ENCODE results near the gene MOCOS.

MOCOS gene

GRCh38 chr18:36265015-36265414 is 77.7 kb downstream of the MOCOS start:
- no peaks in the 10 kb centered on the region for H3K9me3 ChIP-seq
- no peaks in the 10 kb centered on the region for H3K27me3 ChIP-seq
- H3K4me3 ChIP-seq (ENCODE audit: low read depth, low read length) = no peak overlapping the region
- H3K36me3 ChIP-seq = no peaks in the 10 kb centered on the region
- DNase-seq = no peak
- TF ChIP-seq, protein P1, sequence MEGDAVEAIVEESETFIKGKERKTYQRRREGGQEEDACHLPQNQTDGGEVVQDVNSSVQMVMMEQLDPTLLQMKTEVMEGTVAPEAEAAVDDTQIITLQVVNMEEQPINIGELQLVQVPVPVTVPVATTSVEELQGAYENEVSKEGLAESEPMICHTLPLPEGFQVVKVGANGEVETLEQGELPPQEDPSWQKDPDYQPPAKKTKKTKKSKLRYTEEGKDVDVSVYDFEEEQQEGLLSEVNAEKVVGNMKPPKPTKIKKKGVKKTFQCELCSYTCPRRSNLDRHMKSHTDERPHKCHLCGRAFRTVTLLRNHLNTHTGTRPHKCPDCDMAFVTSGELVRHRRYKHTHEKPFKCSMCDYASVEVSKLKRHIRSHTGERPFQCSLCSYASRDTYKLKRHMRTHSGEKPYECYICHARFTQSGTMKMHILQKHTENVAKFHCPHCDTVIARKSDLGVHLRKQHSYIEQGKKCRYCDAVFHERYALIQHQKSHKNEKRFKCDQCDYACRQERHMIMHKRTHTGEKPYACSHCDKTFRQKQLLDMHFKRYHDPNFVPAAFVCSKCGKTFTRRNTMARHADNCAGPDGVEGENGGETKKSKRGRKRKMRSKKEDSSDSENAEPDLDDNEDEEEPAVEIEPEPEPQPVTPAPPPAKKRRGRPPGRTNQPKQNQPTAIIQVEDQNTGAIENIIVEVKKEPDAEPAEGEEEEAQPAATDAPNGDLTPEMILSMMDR (IDR thresholded peaks at IDR 0.05; ENCODE audit: low read depth, low read length) = no peak
- H3K4me1 ChIP-seq = no peaks in the 10 kb centered on the region

GRCh38 chr18:36269157-36269556 is 81.9 kb downstream of the MOCOS start:
- TF ChIP-seq, protein P1 (IDR thresholded peaks at IDR 0.05; ENCODE audit: low read depth, low read length) = no peak
- no peak overlapping the region for H3K4me3 ChIP-seq (ENCODE audit: low read depth, low read length)
- H3K27me3 ChIP-seq = no peaks in the 10 kb centered on the region
- no peaks in the 10 kb centered on the region for H3K36me3 ChIP-seq
- no peaks in the 10 kb centered on the region for H3K9me3 ChIP-seq
- DNase-seq = no peak
- H3K4me1 ChIP-seq = no peaks in the 10 kb centered on the region

DNA sequence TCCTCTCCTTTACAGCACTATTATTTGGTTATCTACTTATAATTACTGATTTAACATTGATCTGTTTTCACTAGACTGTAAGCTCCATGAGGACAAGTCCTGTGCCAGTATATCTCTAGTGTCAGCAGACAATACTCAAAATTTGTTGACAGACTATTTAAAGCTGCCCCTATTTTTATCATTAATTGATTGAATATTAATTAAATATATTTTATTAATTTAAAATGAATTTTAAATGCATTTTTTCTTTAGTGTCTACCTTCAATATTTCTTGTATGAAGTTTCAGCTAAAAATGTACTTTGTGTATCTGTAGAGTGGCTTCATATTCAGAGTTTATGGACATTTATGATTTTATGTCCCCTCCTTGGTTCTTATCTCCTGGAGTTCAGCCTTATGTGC is 83.9 kb downstream of the MOCOS start:
- Histone ChIP-seq H3K27me3 (no peaks in the 10 kb centered on the region), H3K36me3 (no peaks in the 10 kb centered on the region), H3K4me1 (no peaks in the 10 kb centered on the region), H3K4me3 (ENCODE audit: low read depth, low read length) (no peak overlapping the region), H3K9me3 (no peaks in the 10 kb centered on the region)
- DNase-seq = no peak
- TF ChIP-seq, protein P1 (IDR thresholded peaks at IDR 0.05; ENCODE audit: low read depth, low read length) = no peak

GRCh38 chr18:36273347-36273746 is 86.0 kb downstream of the MOCOS start:
- Histone ChIP-seq H3K9me3 (no peaks in the 10 kb centered on the region), H3K27me3 (no peaks in the 10 kb centered on the region), H3K4me1 (no peaks in the 10 kb centered on the region), H3K4me3 (ENCODE audit: low read depth, low read length) (no peak overlapping the region), H3K36me3 (no peaks in the 10 kb centered on the region)
- TF ChIP-seq, protein P1 (IDR thresholded peaks at IDR 0.05; ENCODE audit: low read depth, low read length) = no peak
- DNase-seq = no peak

DNA sequence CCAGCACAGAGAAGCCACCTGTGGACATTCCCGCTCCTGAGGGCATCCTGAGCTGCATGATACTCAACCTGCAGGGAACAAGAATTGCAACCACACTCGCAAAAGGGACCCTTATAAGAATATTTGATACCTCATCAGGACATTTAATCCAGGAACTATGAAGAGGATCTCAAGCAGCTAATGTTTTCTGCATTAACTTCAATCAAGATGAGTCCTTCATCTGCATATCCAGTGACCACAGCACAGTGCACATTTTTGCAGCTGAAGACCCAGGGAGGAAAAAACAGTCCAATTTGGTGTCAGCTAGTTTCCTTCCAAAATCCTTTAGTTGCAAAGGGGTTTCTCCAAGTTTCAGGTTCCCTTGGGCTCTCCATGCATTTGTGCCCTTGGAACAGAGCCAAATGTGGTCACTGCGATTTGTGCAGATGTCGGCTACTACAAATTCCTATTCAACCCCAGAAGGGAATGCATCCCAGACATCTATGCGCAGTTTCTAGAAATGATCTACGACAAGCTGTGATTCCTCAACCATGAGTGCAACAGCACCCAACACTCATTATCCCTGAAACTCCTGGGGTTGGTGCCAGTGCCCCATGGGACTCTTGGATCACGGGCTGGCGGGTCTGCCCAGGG is 86.9 kb downstream of the MOCOS start:
- H3K27me3 ChIP-seq = no peaks in the 10 kb centered on the region
- TF ChIP-seq, protein P1 (IDR thresholded peaks at IDR 0.05; ENCODE audit: low read depth, low read length) = no peak
- H3K9me3 ChIP-seq = no peaks in the 10 kb centered on the region
- no peak overlapping the region for H3K4me3 ChIP-seq (ENCODE audit: low read depth, low read length)
- no peaks in the 10 kb centered on the region for H3K36me3 ChIP-seq
- H3K4me1 ChIP-seq = no peaks in the 10 kb centered on the region
- no peak for DNase-seq

DNA sequence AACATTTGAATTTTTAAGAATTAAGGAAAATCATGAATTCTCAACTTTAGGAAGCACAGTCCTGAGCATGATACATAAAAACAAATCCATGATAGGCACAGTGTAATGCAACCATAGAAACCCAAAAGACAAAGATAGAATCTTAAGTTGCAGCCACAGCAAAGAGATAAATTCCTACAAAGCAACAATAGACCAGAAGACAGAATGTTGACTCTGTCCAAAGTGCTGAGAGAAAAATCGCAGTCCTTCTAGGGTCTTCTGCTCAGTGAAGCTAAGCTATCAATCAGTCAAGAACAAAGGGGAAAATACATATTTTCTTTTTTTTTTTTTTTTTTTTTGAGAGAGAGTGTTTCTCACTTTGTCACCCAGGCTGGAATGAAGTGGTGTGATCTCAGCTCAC is 88.3 kb downstream of the MOCOS start:
- no peak for DNase-seq
- no peaks in the 10 kb centered on the region for H3K27me3 ChIP-seq
- no peaks in the 10 kb centered on the region for H3K36me3 ChIP-seq
- H3K4me1 ChIP-seq = no peaks in the 10 kb centered on the region
- H3K9me3 ChIP-seq = no peaks in the 10 kb centered on the region
- TF ChIP-seq, protein P1 (IDR thresholded peaks at IDR 0.05; ENCODE audit: low read depth, low read length) = no peak
- no peak overlapping the region for H3K4me3 ChIP-seq (ENCODE audit: low read depth, low read length)
